OCI-LY7 (cell line): Measurements from ENCODE around the gene DNAH5. TPM values are rescaled to one million over a fixed set of nuclear protein-coding genes. Genes with fewer than 3 reads are reported as not detected.

Experiments used
- BruUV-seq: library from RNA; stranded (reverse); fragments of 400-500 nt; replicated peaks from 2 replicates; lab custom pipeline; 2021; lab: Mats Ljungman, UMichigan
- CTCF ChIA-PET: fragments of 300-600 bp; sonication (Branson Sonifier 250); formaldehyde crosslinking; loops from one replicate; lab custom pipeline; 2022; ENCODE audit warnings: antibody characterized with exemption; ENCODE audit not compliant: unreplicated experiment; lab: Charles Lee
- POLR2A ChIA-PET: fragments of 300-600 bp; sonication (Branson Sonifier 250); formaldehyde crosslinking; loops from one replicate; lab custom pipeline; 2022; ENCODE audit warnings: antibody characterized with exemption; lab: Charles Lee
- DNase-seq: peaks from one replicate; pipeline ENCODE4 v3.0.0-alpha.2; 2015; ENCODE audit warnings: low spot score
- H2AFZ ChIP-seq: fragments of 200-600 bp; sonication (generic), shearing (Covaris generic); 2 replicates; pipeline ENCODE4 v1.6.1; 2014; ENCODE audit warnings: mild to moderate bottlenecking, antibody characterized with exemption, low read length, moderate library complexity
- H3K27ac ChIP-seq: fragments of 200-600 bp; sonication (generic); 2 replicates; pipeline ENCODE4 v1.5.1; 2014; ENCODE audit warnings: mixed run types, low read depth, mild to moderate bottlenecking, moderate library complexity, low read length, inconsistent platforms; ENCODE audit not compliant: poor library complexity, severe bottlenecking
- H3K36me3 ChIP-seq: fragments of 200-600 bp; sonication (generic); 2 replicates; pipeline ENCODE4 v1.6.1; 2014; ENCODE audit warnings: mild to moderate bottlenecking, antibody characterized with exemption, low read length, moderate library complexity, mixed read lengths; ENCODE audit not compliant: insufficient read depth
- H3K4me1 ChIP-seq: fragments of 200-600 bp; sonication (generic); 2 replicates; pipeline ENCODE4 v1.5.1; 2014; ENCODE audit warnings: mild to moderate bottlenecking, low read length; ENCODE audit not compliant: insufficient read depth, poor library complexity, severe bottlenecking
- H3K4me2 ChIP-seq: fragments of 200-600 bp; sonication (generic); 2 replicates; pipeline ENCODE4 v1.6.1; 2014; ENCODE audit warnings: mild to moderate bottlenecking, low read length
- H3K4me3 ChIP-seq: fragments of 200-600 bp; sonication (generic); 2 replicates; pipeline ENCODE4 v1.5.1; 2014; ENCODE audit warnings: mild to moderate bottlenecking, low read depth, low read length; ENCODE audit not compliant: poor library complexity, severe bottlenecking
- H3K79me2 ChIP-seq: fragments of 200-600 bp; sonication (generic); 2 replicates; pipeline ENCODE4 v1.6.1; 2016; ENCODE audit warnings: low read depth, mild to moderate bottlenecking, low read length, moderate library complexity, mixed read lengths; ENCODE audit not compliant: insufficient read depth
- H3K9me2 ChIP-seq: fragments of 200-600 bp; sonication (generic); 2 replicates; pipeline ENCODE4 v1.6.1; 2016; ENCODE audit warnings: mild to moderate bottlenecking, low read length, mixed read lengths; ENCODE audit not compliant: insufficient read depth
- H3K9me3 ChIP-seq: fragments of 200-600 bp; sonication (generic); 2 replicates; pipeline ENCODE4 v1.6.1; 2014; ENCODE audit warnings: mild to moderate bottlenecking, mixed run types, low read length, mixed read lengths
- H4K20me1 ChIP-seq: fragments of 200-600 bp; sonication (generic); 2 replicates; pipeline ENCODE4 v1.6.1; 2014; ENCODE audit warnings: mild to moderate bottlenecking, antibody characterized with exemption, low read length, moderate library complexity, mixed read lengths; ENCODE audit not compliant: insufficient read depth
- CTCF ChIP-seq: fragments of 200-600 bp; sonication (generic); conservative IDR thresholded peaks from 2 replicates; pipeline ENCODE4 v1.5.1; 2014; ENCODE audit warnings: mild to moderate bottlenecking, antibody characterized with exemption, low read length, moderate library complexity, mixed read lengths
- EZH2phosphoT487 ChIP-seq: fragments of 200-600 bp; sonication (generic); IDR thresholded peaks from 2 replicates; pipeline ENCODE4 v1.6.1; 2018; ENCODE audit warnings: low read depth, borderline replicate concordance, mild to moderate bottlenecking, mixed run types, antibody characterized with exemption, low read length, moderate library complexity, mixed read lengths
- intact Hi-C: fragments of 100-400 bp; cut with micrococcal nuclease; formaldehyde crosslinking; loops from one replicate; pipeline ENCODE4 v1.10.0; 2022; ENCODE audit not compliant: unreplicated experiment
- total RNA-seq, 2 experiments: library from RNA; depleted of rRNA in 1 of 2; stranded (reverse); fragments of >200 nt in 1 of 2; shearing (Covaris generic) in 1 of 2; gene quantifications; 2 replicates each; pipeline ENCODE4 v1.2.3, GENCODE V29; 2014 to 2022

DNAH5 gene
- total RNA-seq, 2 experiments from 2014 or later = 0.06 TPM; not detected in 1

DNA sequence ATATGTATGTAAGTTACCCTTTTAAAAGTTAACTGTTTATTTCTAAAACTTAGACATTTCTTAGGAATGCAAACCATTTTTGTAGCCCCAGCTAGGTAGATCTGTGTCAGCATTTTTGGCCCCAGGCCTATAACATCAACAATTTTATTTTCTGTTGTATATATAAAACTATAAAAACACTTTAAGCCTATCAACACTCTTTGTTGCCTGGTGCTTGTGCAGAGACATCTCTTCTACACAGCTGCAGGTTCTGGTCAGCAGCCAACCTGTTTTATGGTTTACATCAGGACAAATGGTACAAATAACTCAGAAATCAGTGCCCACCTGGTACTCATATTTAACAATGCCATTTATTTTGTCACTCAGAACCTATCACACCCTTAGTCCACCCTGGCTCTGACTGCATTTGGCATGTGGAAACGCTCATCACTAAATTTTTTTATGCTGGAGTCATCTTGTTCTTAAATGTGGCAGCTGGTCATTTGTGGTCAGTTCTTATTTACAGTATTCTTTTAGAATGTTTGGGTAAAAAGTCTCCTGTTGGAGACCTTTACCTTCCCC lies 173.4 kb downstream of the DNAH5 start:
- POLR2A ChIA-PET = no interaction called here
- H3K4me2 ChIP-seq = no peak overlapping the region
- H3K9me2 ChIP-seq = no peaks in the 10 kb centered on the region
- BruUV-seq = no TSS peak
- H3K4me1 ChIP-seq = peaks cover 11% of the 10 kb centered on the region
- intact Hi-C loops = no loop called here
- H4K20me1 ChIP-seq = no peaks in the 10 kb centered on the region
- no peak for TF ChIP-seq EZH2phosphoT487
- no peak for TF ChIP-seq CTCF
- no peak overlapping the region for H3K27ac ChIP-seq
- H3K4me3 ChIP-seq = no peak overlapping the region
- DNase-seq = no peak
- CTCF ChIA-PET = no interaction called here
- H3K79me2 ChIP-seq = no peaks in the 10 kb centered on the region
- H2AFZ ChIP-seq = no peak overlapping the region
- H3K36me3 ChIP-seq = no peaks in the 10 kb centered on the region
- H3K9me3 ChIP-seq = no peaks in the 10 kb centered on the region

DNA sequence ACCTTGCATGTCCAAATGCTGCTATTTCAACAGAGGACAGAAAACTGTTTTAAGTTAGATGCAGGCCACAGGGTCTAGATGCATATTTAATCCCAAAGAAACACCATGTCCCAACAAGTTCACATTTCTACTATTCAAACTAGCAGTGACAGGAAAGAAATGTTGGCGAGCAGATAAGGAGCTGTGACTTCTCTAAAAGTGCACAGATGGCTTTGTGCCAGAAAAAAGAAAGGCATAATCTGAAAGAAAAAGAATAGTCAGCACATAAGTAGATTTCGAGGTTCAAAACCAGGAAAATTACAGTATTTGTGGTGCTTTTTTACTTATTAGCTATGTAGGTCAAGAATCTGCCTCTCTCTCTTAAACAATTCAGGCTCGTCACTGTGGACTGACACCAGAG lies 178.3 kb downstream of the DNAH5 start:
- no peak overlapping the region for H2AFZ ChIP-seq
- ChIA-PET CTCF (no interaction called here), POLR2A (interaction anchor here (1.5 kb wide), 1 partner anchor 9 kb away, joined by 3 read pairs; no protein-coding TSS in a partner anchor)
- H3K36me3 ChIP-seq = no peaks in the 10 kb centered on the region
- DNase-seq = no peak
- intact Hi-C loops = no loop called here
- no peaks in the 10 kb centered on the region for H3K9me3 ChIP-seq
- H3K79me2 ChIP-seq = no peaks in the 10 kb centered on the region
- TF ChIP-seq CTCF (no peak), EZH2phosphoT487 (no peak)
- H3K4me3 ChIP-seq = no peak overlapping the region
- peaks cover 11% of the 10 kb centered on the region for H3K4me1 ChIP-seq
- no peaks in the 10 kb centered on the region for H3K9me2 ChIP-seq
- H3K27ac ChIP-seq = no peak overlapping the region
- no TSS peak for BruUV-seq
- no peak overlapping the region for H3K4me2 ChIP-seq
- no peaks in the 10 kb centered on the region for H4K20me1 ChIP-seq

- no peaks in the 10 kb centered on the region for H3K36me3 ChIP-seq
- no peak overlapping the region for H3K4me3 ChIP-seq
- H3K27ac ChIP-seq = no peak overlapping the region
- TF ChIP-seq CTCF = no peak
- no peak for TF ChIP-seq EZH2phosphoT487
- no peaks in the 10 kb centered on the region for H3K79me2 ChIP-seq
- H3K9me2 ChIP-seq = no peaks in the 10 kb centered on the region
- no TSS peak for BruUV-seq
- POLR2A ChIA-PET = interaction anchor here (0.5 to 1.4 kb wide), 2 partner anchors 13 to 308 kb away, joined by 3 to 5 read pairs; no protein-coding TSS in a partner anchor
- no peak overlapping the region for H2AFZ ChIP-seq
- intact Hi-C loops = no loop called here
- no peaks in the 10 kb centered on the region for H4K20me1 ChIP-seq
- no peak overlapping the region for H3K4me2 ChIP-seq
- peaks cover 7% of the 10 kb centered on the region for H3K4me1 ChIP-seq
- no peaks in the 10 kb centered on the region for H3K9me3 ChIP-seq
- CTCF ChIA-PET = no interaction called here
- DNase-seq = no peak
These were observed 180.8 kb downstream of the DNAH5 start for GRCh38 chr5:13763719-13764118.
